A673 (cell line): ENCODE measurements around the gene MORF4L2.

Experiments
- EZH2 ChIP-seq: fragments of 200-600 bp; sonication (generic); IDR thresholded peaks from 2 replicates; pipeline ENCODE4 v1.6.1; 2017; ENCODE audit warnings: borderline replicate concordance, low read depth, mild to moderate bottlenecking, mixed read lengths, antibody characterized with exemption, low read length; ENCODE audit not compliant: poor library complexity, severe bottlenecking
- TF ChIP-seq, protein P1 (sequence below): fragments of 300-800, 200-600 bp; sonication (generic); conservative IDR thresholded peaks from 2 replicates; pipeline ENCODE4 v1.5.1; 2017; ENCODE audit warnings: low read depth, mild to moderate bottlenecking, antibody characterized with exemption, low read length, moderate library complexity, mixed read lengths

DNA sequence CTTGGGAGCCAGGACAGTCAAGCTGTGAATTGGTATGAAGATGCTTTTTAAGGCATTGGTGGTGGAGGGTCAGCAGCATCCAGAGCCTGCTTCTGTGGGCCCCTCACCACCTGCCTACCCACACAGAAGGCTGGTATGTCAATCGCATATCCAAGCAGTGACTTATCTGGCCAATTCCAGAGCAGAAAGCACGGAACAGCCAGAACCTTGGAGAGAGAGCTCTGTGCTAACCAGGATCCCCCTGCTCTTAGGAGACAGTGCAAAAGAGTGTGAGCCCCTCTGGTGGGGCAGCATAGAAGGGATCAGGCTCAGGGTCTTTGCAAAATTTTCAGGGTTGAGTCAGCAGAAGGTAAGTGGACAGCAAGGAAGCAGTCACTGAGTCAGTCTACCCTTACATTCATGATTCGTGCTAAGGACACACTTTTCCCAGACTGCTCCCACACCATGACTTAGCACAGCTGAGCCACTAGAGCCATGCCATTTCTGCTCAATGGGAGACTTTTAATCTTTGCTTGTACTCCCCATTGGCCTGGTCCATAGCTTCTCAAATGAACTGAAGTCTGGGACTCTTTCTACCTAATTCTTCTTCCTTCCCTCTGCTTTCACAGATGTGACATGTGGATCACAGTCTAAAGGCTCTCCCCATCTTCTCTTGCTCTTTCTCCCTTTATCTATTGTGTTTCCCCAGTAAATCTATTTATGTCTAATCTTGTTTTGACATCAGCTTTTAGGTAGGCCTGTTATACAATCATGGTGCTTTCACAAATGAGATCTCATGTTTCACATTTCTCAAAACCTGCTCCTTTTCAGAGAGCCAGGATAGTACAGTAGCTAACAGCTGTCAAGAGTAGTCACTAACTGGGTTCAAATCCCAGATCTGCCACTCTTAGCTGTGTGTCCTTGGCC is 20.0 kb downstream of the MORF4L2 start:
- TF ChIP-seq, protein P1, sequence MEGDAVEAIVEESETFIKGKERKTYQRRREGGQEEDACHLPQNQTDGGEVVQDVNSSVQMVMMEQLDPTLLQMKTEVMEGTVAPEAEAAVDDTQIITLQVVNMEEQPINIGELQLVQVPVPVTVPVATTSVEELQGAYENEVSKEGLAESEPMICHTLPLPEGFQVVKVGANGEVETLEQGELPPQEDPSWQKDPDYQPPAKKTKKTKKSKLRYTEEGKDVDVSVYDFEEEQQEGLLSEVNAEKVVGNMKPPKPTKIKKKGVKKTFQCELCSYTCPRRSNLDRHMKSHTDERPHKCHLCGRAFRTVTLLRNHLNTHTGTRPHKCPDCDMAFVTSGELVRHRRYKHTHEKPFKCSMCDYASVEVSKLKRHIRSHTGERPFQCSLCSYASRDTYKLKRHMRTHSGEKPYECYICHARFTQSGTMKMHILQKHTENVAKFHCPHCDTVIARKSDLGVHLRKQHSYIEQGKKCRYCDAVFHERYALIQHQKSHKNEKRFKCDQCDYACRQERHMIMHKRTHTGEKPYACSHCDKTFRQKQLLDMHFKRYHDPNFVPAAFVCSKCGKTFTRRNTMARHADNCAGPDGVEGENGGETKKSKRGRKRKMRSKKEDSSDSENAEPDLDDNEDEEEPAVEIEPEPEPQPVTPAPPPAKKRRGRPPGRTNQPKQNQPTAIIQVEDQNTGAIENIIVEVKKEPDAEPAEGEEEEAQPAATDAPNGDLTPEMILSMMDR, result no peak
- TF ChIP-seq EZH2, result no peak
